ENCODE results near the gene DGKQ.

GRCh38 chr4:996997-997374, 23.6 kb upstream of the DGKQ start:
- TF ChIP-seq NRF1 (IDR thresholded peaks at IDR 0.05; ENCODE audit: low read depth, low read length) (no peak), CTCF (IDR thresholded peaks at IDR 0.05) (no peak), TAF1 (IDR thresholded peaks at IDR 0.05; ENCODE audit: borderline replicate concordance, low read depth, low read length) (no peak), RAD21 (IDR thresholded peaks at IDR 0.05; ENCODE audit: low read length) (no peak), EP300 (IDR thresholded peaks at IDR 0.05; ENCODE audit: borderline replicate concordance in 1 of 2, low read depth in 1 of 2, low read length in 1 of 2) (no peak), JUND (IDR thresholded peaks at IDR 0.05) (no peak), SMC3 (IDR thresholded peaks at IDR 0.05; ENCODE audit: low read depth, low read length) (no peak), NFIC (IDR thresholded peaks at IDR 0.05; ENCODE audit: borderline replicate concordance) (no peak), MXI1 (IDR thresholded peaks at IDR 0.05; ENCODE audit: low read depth, low read length) (no peak)
- TF ChIP-seq, protein P1, sequence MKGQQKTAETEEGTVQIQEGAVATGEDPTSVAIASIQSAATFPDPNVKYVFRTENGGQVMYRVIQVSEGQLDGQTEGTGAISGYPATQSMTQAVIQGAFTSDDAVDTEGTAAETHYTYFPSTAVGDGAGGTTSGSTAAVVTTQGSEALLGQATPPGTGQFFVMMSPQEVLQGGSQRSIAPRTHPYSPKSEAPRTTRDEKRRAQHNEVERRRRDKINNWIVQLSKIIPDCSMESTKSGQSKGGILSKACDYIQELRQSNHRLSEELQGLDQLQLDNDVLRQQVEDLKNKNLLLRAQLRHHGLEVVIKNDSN (IDR thresholded peaks at IDR 0.05; ENCODE audit: borderline replicate concordance, low read depth) = no peak
